Neural cell (in vitro differentiated cells): ENCODE data around the gene INAVA. TPM values are rescaled to one million over a fixed set of nuclear protein-coding genes. Genes with fewer than 3 reads are reported as not detected.

Experiments used
- H2AFZ ChIP-seq: fragments of 200-600, 300-800 bp; sonication (generic), shearing (Covaris generic); 2 replicates; pipeline ENCODE4 v1.6.0; 2014; ENCODE audit warnings: low read depth, mild to moderate bottlenecking, antibody characterized with exemption, low read length, moderate library complexity
- H3F3A ChIP-seq: fragments of 200-600 bp; shearing (Covaris generic); 2 replicates; pipeline ENCODE4 v1.6.1; 2016; ENCODE audit warnings: mild to moderate bottlenecking, moderate library complexity, mixed read lengths, antibody characterized with exemption, low read length; ENCODE audit not compliant: insufficient read depth, poor library complexity, severe bottlenecking
- H3K27ac ChIP-seq: fragments of 200-600, 300-800 bp; sonication (generic), shearing (Covaris generic); 2 replicates; pipeline ENCODE4 v1.5.1; 2014; ENCODE audit warnings: mild to moderate bottlenecking, low read length, moderate library complexity
- H3K27me3 ChIP-seq: fragments of 300-800, 200-600 bp; sonication (generic), shearing (Covaris generic); 2 replicates; pipeline ENCODE4 v1.6.0; 2014; ENCODE audit warnings: mild to moderate bottlenecking, low read depth, low read length, moderate library complexity; ENCODE audit not compliant: insufficient read depth
- H3K36me3 ChIP-seq: fragments of 300-800, 200-600 bp; sonication (generic), shearing (Covaris generic); 2 replicates; pipeline ENCODE4 v1.5.1; 2014; ENCODE audit warnings: mild to moderate bottlenecking, antibody characterized with exemption, low read length, moderate library complexity; ENCODE audit not compliant: insufficient read depth
- H3K4me2 ChIP-seq: fragments of 300-800, 200-600 bp; sonication (generic), shearing (Covaris generic); 2 replicates; pipeline ENCODE4 v1.6.0; 2014; ENCODE audit warnings: mild to moderate bottlenecking, low read length
- H3K4me3 ChIP-seq: fragments of 300-800, 200-600 bp; sonication (generic), shearing (Covaris generic); 2 replicates; pipeline ENCODE4 v1.5.1; 2014; ENCODE audit warnings: mild to moderate bottlenecking, low read length, moderate library complexity
- H3K79me2 ChIP-seq: fragments of 200-600 bp; shearing (Covaris generic); replicated peaks from 2 replicates; pipeline ENCODE4 v1.6.0; 2014; ENCODE audit warnings: mild to moderate bottlenecking, low read length, moderate library complexity; ENCODE audit not compliant: insufficient read depth
- H3K9ac ChIP-seq: fragments of 300-800, 200-600 bp; sonication (generic), shearing (Covaris generic); 2 replicates; pipeline ENCODE4 v1.6.1; 2016; ENCODE audit warnings: mild to moderate bottlenecking, low read length, mixed read lengths
- H3K9me2 ChIP-seq: fragments of 200-600 bp; shearing (Covaris generic); 2 replicates; pipeline ENCODE4 v1.6.1; 2016; ENCODE audit warnings: mild to moderate bottlenecking, low read length, mixed read lengths; ENCODE audit not compliant: insufficient read depth
- H3K9me3 ChIP-seq: fragments of 200-600, 300-800 bp; sonication (generic), shearing (Covaris generic); 2 replicates; pipeline ENCODE4 v1.6.1; 2016; ENCODE audit warnings: mild to moderate bottlenecking, mixed run types, low read length, moderate library complexity, mixed read lengths
- H4K20me1 ChIP-seq: fragments of 200-600 bp; shearing (Covaris generic); 2 replicates; pipeline ENCODE4 v1.6.1; 2016; ENCODE audit warnings: mild to moderate bottlenecking, mixed run types; ENCODE audit not compliant: insufficient read depth
- EP300 ChIP-seq: fragments of 450-650 bp; conservative IDR thresholded peaks from 2 replicates; pipeline ENCODE4 v1.6.1; 2014; ENCODE audit warnings: antibody characterized with exemption, mild to moderate bottlenecking, moderate library complexity; ENCODE audit not compliant: poor library complexity, severe bottlenecking
- EZH2 ChIP-seq: fragments of 200-600, 300-800 bp; shearing (Covaris generic), sonication (generic); IDR thresholded peaks from 2 replicates; pipeline ENCODE4 v1.6.1; 2014; ENCODE audit warnings: antibody characterized with exemption, low read length, borderline replicate concordance, mild to moderate bottlenecking; ENCODE audit not compliant: insufficient read depth, poor library complexity, severe bottlenecking
- MXI1 ChIP-seq: fragments of 450-650 bp; conservative IDR thresholded peaks from 2 replicates; pipeline ENCODE4 v1.6.1; 2014; ENCODE audit warnings: antibody characterized with exemption, mild to moderate bottlenecking; ENCODE audit not compliant: poor library complexity, severe bottlenecking
- POLR2AphosphoS5 ChIP-seq: IDR thresholded peaks from 2 replicates; pipeline ENCODE4 v1.6.1; 2012
- RAD21 ChIP-seq: fragments of 450-650 bp; conservative IDR thresholded peaks from 2 replicates; pipeline ENCODE4 v1.6.1; 2014; ENCODE audit warnings: antibody characterized with exemption, mild to moderate bottlenecking, moderate library complexity
- SMC3 ChIP-seq: fragments of 450-650 bp; conservative IDR thresholded peaks from 2 replicates; pipeline ENCODE4 v1.6.1; 2014; ENCODE audit warnings: antibody characterized with exemption, mild to moderate bottlenecking, moderate library complexity; ENCODE audit not compliant: poor library complexity
- TAF1 ChIP-seq: IDR thresholded peaks from 2 replicates; pipeline ENCODE4 v1.6.1; 2012; ENCODE audit warnings: low read depth
- polyA plus RNA-seq: library from polyadenylated mRNA; depleted of rRNA; stranded (reverse); fragments of >200 nt; gene quantifications from 2 replicates; pipeline ENCODE4 v1.2.3, GENCODE V29; 2014
- TF ChIP-seq, protein P1 (sequence below): IDR thresholded peaks from 2 replicates; pipeline ENCODE4 v1.6.1; 2012; ENCODE audit warnings: borderline replicate concordance
- TF ChIP-seq, protein P2 (sequence below): fragments of 450-650 bp; IDR thresholded peaks from 2 replicates; pipeline ENCODE4 v1.5.1; 2014; ENCODE audit warnings: antibody characterized with exemption, mild to moderate bottlenecking, moderate library complexity; ENCODE audit not compliant: poor library complexity, severe bottlenecking

INAVA gene
- polyA plus RNA-seq, 1 donor from 2014 or later = 1.3 TPM

DNA sequence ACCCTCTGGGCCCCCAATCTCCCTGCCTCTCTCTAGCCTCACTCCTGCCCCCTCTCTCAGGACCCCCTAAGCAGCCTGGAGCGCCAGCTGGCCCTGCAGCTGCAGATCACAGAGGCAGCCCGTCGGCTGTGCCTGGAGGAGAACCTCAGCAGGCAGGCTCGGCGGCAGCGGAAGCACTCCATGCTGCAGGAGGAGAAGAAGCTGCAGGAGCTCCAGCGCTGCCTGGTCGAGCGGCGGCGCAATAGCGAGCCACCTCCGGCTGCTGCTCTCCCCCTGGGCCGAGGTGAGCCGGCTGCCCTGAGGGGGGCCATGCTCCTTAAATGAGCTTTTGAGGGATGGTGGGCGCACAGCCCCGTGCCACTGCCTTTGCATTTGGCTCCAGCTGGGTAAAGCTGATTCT is 6.2 kb downstream of the INAVA start:
- Histone ChIP-seq H3K9me2 (no peaks in the 10 kb centered on the region), H3K27ac (no peak overlapping the region), H3K27me3 (no peaks in the 10 kb centered on the region), H3K9me3 (no peaks in the 10 kb centered on the region), H3K4me3 (no peak overlapping the region), H3K9ac (no peak overlapping the region), H3K4me2 (no peak overlapping the region), H4K20me1 (no peaks in the 10 kb centered on the region), H3K79me2 (no peaks in the 10 kb centered on the region), H3F3A (no peaks in the 10 kb centered on the region), H2AFZ (no peak overlapping the region), H3K36me3 (no peaks in the 10 kb centered on the region)
- no peak for TF ChIP-seq POLR2AphosphoS5
- TF ChIP-seq RAD21 = no peak
- TF ChIP-seq SMC3 = no peak
- no peak for TF ChIP-seq EP300
- TF ChIP-seq, protein P1, sequence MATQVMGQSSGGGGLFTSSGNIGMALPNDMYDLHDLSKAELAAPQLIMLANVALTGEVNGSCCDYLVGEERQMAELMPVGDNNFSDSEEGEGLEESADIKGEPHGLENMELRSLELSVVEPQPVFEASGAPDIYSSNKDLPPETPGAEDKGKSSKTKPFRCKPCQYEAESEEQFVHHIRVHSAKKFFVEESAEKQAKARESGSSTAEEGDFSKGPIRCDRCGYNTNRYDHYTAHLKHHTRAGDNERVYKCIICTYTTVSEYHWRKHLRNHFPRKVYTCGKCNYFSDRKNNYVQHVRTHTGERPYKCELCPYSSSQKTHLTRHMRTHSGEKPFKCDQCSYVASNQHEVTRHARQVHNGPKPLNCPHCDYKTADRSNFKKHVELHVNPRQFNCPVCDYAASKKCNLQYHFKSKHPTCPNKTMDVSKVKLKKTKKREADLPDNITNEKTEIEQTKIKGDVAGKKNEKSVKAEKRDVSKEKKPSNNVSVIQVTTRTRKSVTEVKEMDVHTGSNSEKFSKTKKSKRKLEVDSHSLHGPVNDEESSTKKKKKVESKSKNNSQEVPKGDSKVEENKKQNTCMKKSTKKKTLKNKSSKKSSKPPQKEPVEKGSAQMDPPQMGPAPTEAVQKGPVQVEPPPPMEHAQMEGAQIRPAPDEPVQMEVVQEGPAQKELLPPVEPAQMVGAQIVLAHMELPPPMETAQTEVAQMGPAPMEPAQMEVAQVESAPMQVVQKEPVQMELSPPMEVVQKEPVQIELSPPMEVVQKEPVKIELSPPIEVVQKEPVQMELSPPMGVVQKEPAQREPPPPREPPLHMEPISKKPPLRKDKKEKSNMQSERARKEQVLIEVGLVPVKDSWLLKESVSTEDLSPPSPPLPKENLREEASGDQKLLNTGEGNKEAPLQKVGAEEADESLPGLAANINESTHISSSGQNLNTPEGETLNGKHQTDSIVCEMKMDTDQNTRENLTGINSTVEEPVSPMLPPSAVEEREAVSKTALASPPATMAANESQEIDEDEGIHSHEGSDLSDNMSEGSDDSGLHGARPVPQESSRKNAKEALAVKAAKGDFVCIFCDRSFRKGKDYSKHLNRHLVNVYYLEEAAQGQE = no peak
- TF ChIP-seq EZH2 = no peak
- TF ChIP-seq, protein P2, sequence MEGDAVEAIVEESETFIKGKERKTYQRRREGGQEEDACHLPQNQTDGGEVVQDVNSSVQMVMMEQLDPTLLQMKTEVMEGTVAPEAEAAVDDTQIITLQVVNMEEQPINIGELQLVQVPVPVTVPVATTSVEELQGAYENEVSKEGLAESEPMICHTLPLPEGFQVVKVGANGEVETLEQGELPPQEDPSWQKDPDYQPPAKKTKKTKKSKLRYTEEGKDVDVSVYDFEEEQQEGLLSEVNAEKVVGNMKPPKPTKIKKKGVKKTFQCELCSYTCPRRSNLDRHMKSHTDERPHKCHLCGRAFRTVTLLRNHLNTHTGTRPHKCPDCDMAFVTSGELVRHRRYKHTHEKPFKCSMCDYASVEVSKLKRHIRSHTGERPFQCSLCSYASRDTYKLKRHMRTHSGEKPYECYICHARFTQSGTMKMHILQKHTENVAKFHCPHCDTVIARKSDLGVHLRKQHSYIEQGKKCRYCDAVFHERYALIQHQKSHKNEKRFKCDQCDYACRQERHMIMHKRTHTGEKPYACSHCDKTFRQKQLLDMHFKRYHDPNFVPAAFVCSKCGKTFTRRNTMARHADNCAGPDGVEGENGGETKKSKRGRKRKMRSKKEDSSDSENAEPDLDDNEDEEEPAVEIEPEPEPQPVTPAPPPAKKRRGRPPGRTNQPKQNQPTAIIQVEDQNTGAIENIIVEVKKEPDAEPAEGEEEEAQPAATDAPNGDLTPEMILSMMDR = no peak
- TF ChIP-seq TAF1 = no peak
- no peak for TF ChIP-seq MXI1

DNA sequence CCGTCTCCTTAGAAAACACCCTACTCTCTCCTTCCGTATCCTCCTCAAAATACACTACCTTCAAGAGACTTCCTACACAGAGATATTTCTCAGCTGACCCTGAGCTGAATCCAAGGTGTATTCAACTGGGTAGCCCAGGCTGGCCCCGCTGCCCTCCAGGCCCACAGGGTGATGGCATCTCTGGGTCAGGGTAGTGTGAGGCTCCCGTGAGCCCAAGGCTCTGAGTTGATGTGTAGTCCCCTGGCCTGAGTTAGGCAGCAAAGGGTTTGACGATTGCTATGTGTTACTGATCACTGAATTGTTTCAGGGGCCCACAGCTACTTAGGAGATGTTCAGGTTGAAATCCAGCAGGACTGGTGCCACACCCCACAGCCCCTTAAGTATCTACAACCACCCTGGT is 6.7 kb downstream of the INAVA start:
- no peak overlapping the region for H3K27ac ChIP-seq
- H3K4me3 ChIP-seq = no peak overlapping the region
- no peaks in the 10 kb centered on the region for H3K36me3 ChIP-seq
- H3K4me2 ChIP-seq = no peak overlapping the region
- H2AFZ ChIP-seq = no peak overlapping the region
- H3K79me2 ChIP-seq = no peaks in the 10 kb centered on the region
- H3K9me2 ChIP-seq = no peaks in the 10 kb centered on the region
- no peaks in the 10 kb centered on the region for H3K9me3 ChIP-seq
- no peaks in the 10 kb centered on the region for H4K20me1 ChIP-seq
- H3F3A ChIP-seq = no peaks in the 10 kb centered on the region
- no peaks in the 10 kb centered on the region for H3K27me3 ChIP-seq
- no peak overlapping the region for H3K9ac ChIP-seq
- TF ChIP-seq TAF1 (no peak), SMC3 (no peak), POLR2AphosphoS5 (no peak), EZH2 (no peak), MXI1 (no peak), RAD21 (no peak), EP300 (no peak)
- TF ChIP-seq, protein P1 = no peak
- TF ChIP-seq, protein P2 = no peak
